HCT116 (cell line): ENCODE measurements around the gene CDH24. TPM values are rescaled to one million over a fixed set of nuclear protein-coding genes. Genes with fewer than 3 reads are reported as not detected.

ENCODE experiments used
- ATAC-seq: fragments of 200-7000 bp; cut with Tn5 transposase; 2 replicates; pipeline ENCODE4 v1.9.1; 2020; ENCODE audit warnings: mild to moderate bottlenecking, moderate library complexity
- BruUV-seq: library from RNA; stranded (reverse); fragments of 400-500 nt; replicated peaks from 2 replicates; lab custom pipeline; 2021; lab: Mats Ljungman, UMichigan
- CTCF ChIA-PET: fragments of 300-600 bp; sonication (Branson Sonifier 250); formaldehyde crosslinking; loops from one replicate; lab custom pipeline; 2021; ENCODE audit warnings: antibody characterized with exemption; lab: Charles Lee
- POLR2A ChIA-PET: fragments of 300-600, 350-600 bp; sonication (Branson Sonifier 250); formaldehyde crosslinking; loops from one replicate; lab custom pipeline; 2021; ENCODE audit warnings: antibody characterized with exemption; lab: Charles Lee
- RAD21 ChIA-PET, 2 experiments: fragments of 300-600 bp; sonication (Branson Sonifier 250); formaldehyde crosslinking; loops; one replicate each; lab custom pipeline; 2023; ENCODE audit warnings: low total read pairs in 2 of 2; ENCODE audit not compliant: uncharacterized antibody in 2 of 2, unreplicated experiment in 2 of 2, low non-redundant PET in 1 of 2; lab: Charles Lee
- DNase-seq: peaks from one replicate; pipeline ENCODE4 v3.0.0-alpha.2; 2010; ENCODE audit warnings: low read depth, low spot score
- H2AFZ ChIP-seq: fragments of 200-600 bp; shearing (Covaris generic), sonication (generic); 2 replicates; pipeline ENCODE4 v1.6.1; 2017; ENCODE audit warnings: low read depth, mixed run types, mixed read lengths, antibody characterized with exemption, low read length; ENCODE audit not compliant: poor library complexity, severe bottlenecking
- H3K27ac ChIP-seq: 2 replicates; pipeline ENCODE4 v1.5.1; 2012; ENCODE audit warnings: low read depth, low read length
- H3K27me3 ChIP-seq: fragments of 200-600 bp; sonication (generic); 2 replicates; pipeline ENCODE4 v1.6.1; 2016; ENCODE audit warnings: mixed run types, low read length, mixed read lengths; ENCODE audit not compliant: insufficient read depth
- H3K36me3 ChIP-seq, 2 experiments: fragments of 200-500 bp in 1 of 2; fragments of 200-600 bp in 1 of 2; sonication (Bioruptor generic) in 1 of 2; sonication (generic) in 1 of 2; 2 replicates each; pipeline versions ENCODE4 v1.5.1 to v1.6.1; 2014 to 2016; ENCODE audit warnings: low read length in 2 of 2, inconsistent platforms in 1 of 2, mixed read lengths in 1 of 2, mixed run types in 1 of 2; ENCODE audit not compliant: insufficient read depth in 2 of 2, control insufficient read depth in 1 of 2
- H3K4me1 ChIP-seq, 2 experiments: fragments of 200-600 bp in 1 of 2; sonication (generic) in 1 of 2; 2 replicates each; pipeline versions ENCODE4 v1.5.1 to v1.6.1; 2012 to 2017; ENCODE audit warnings: low read length in 2 of 2, inconsistent platforms in 1 of 2, mild to moderate bottlenecking in 1 of 2, mixed read lengths in 1 of 2, mixed run types in 1 of 2, moderate library complexity in 1 of 2; ENCODE audit not compliant: insufficient read depth in 2 of 2, control insufficient read depth in 1 of 2
- H3K4me2 ChIP-seq: fragments of 200-600 bp; sonication (generic); 2 replicates; pipeline ENCODE4 v1.6.1; 2017; ENCODE audit warnings: mixed run types, low read length, mixed read lengths
- H3K4me3 ChIP-seq, 2 experiments: fragments of 200-600 bp in 1 of 2; sonication (generic) in 1 of 2; replicated peaks in 1 of 2; 2 replicates each; pipeline ENCODE4 v1.5.1; 2011 to 2016; ENCODE audit warnings: low read length in 2 of 2, control low read depth in 1 of 2, low read depth in 1 of 2, mild to moderate bottlenecking in 1 of 2, mixed read lengths in 1 of 2, mixed run types in 1 of 2
- H3K79me2 ChIP-seq: fragments of 200-600 bp; sonication (generic); 2 replicates; pipeline ENCODE4 v1.6.1; 2017; ENCODE audit warnings: mild to moderate bottlenecking, mixed run types, low read length, moderate library complexity, mixed read lengths; ENCODE audit not compliant: insufficient read depth
- H3K9ac ChIP-seq: fragments of 200-600 bp; sonication (generic); 2 replicates; pipeline ENCODE4 v1.6.1; 2016; ENCODE audit warnings: low read length, mixed read lengths
- H3K9me2 ChIP-seq: fragments of 200-600 bp; sonication (generic), shearing (Covaris generic); 2 replicates; pipeline ENCODE4 v1.6.1; 2017; ENCODE audit warnings: mixed run types, mild to moderate bottlenecking, moderate library complexity; ENCODE audit not compliant: insufficient read depth
- H3K9me3 ChIP-seq, 2 experiments: fragments of 200-500 bp in 1 of 2; fragments of 200-600 bp in 1 of 2; sonication (Bioruptor generic) in 1 of 2; sonication (generic) in 1 of 2; 2 replicates each; pipeline ENCODE4 v1.6.1; 2014 to 2017; ENCODE audit warnings: low read length in 2 of 2, mixed read lengths in 2 of 2, inconsistent platforms in 1 of 2, low read depth in 1 of 2, mild to moderate bottlenecking in 1 of 2, mixed run types in 1 of 2, moderate library complexity in 1 of 2; ENCODE audit not compliant: control insufficient read depth in 1 of 2, insufficient read depth in 1 of 2
- H4K20me1 ChIP-seq: fragments of 200-600 bp; sonication (generic), shearing (Covaris generic); 2 replicates; pipeline ENCODE4 v1.6.1; 2017; ENCODE audit warnings: mixed run types, mild to moderate bottlenecking, moderate library complexity; ENCODE audit not compliant: insufficient read depth
- EGR1 ChIP-seq: IDR thresholded peaks from 2 replicates; pipeline ENCODE4 v1.6.1; 2012; ENCODE audit warnings: low read depth
- FOSL1 ChIP-seq: IDR thresholded peaks from 2 replicates; pipeline ENCODE4 v1.6.1; 2012; ENCODE audit warnings: low read depth
- MAX ChIP-seq: IDR thresholded peaks from 2 replicates; pipeline ENCODE4 v1.6.1; 2012
- POLR2A ChIP-seq: IDR thresholded peaks from 2 replicates; pipeline ENCODE4 v1.7.0; 2011; ENCODE audit warnings: borderline replicate concordance; ENCODE audit not compliant: insufficient read depth, insufficient read length; ENCODE audit errors: extremely low read depth
- POLR2AphosphoS5 ChIP-seq: IDR thresholded peaks from 2 replicates; pipeline ENCODE4 v1.6.1; 2011; ENCODE audit warnings: mild to moderate bottlenecking, low read depth, low read length, moderate library complexity
- RAD21 ChIP-seq: IDR thresholded peaks from 2 replicates; pipeline ENCODE4 v1.6.1; 2012; ENCODE audit warnings: low read depth, mild to moderate bottlenecking
- REST ChIP-seq: IDR thresholded peaks from 2 replicates; pipeline ENCODE4 v1.6.1; 2012; ENCODE audit warnings: low read depth
- SIN3A ChIP-seq: IDR thresholded peaks from 2 replicates; pipeline ENCODE4 v1.6.1; 2012; ENCODE audit warnings: low read depth
- SP1 ChIP-seq: IDR thresholded peaks from 2 replicates; pipeline ENCODE4 v1.6.1; 2012; ENCODE audit warnings: low read depth
- TCF7L2 ChIP-seq: IDR thresholded peaks from 2 replicates; pipeline ENCODE4 v1.7.0; 2011; ENCODE audit warnings: borderline replicate concordance, inconsistent platforms; ENCODE audit not compliant: insufficient read depth, insufficient read length; ENCODE audit errors: extremely low read depth
- YY1 ChIP-seq: IDR thresholded peaks from 2 replicates; pipeline ENCODE4 v1.6.1; 2011; ENCODE audit warnings: low read length, low read depth, moderate library complexity, mild to moderate bottlenecking; ENCODE audit not compliant: insufficient replicate concordance; ENCODE audit errors: extremely low read depth
- intact Hi-C: fragments of 100-400 bp; cut with micrococcal nuclease; formaldehyde crosslinking; loops from 2 replicates; pipeline ENCODE4 v1.10.0; 2022
- total RNA-seq: library from RNA; stranded (reverse); gene quantifications from one replicate; pipeline ENCODE4 v1.2.1, GENCODE V29; 2021; ENCODE audit not compliant: unreplicated experiment

CDH24 gene
- total RNA-seq, 1 experiment from 2014 or later = 19.3 TPM

- intact Hi-C loops = loop anchor here (5.0 kb wide), 1 partner anchor 51 kb away; the partner anchor contains the start of gene CDH24
- TF ChIP-seq YY1 (peak; percentile 88), EGR1 (peak; percentile 88), SP1 (peak; percentile 95), POLR2AphosphoS5 (peak; percentile 97), FOSL1 (peak; percentile 39; the same call in 1 of the 2 replicates), REST (no peak), SIN3A (peak; percentile 59; the same call in 1 of the 2 replicates), POLR2A (peak; percentile 94), RAD21 (no peak), TCF7L2 (peak; percentile 59), MAX (peak; percentile 93)
- peak; percentile 93 for ATAC-seq
- POLR2A ChIA-PET = interaction anchor here (0.7 to 2.2 kb wide), 17 partner anchors 10 to 241 kb away, joined by 3 to 18 read pairs (median 5); partner anchors contain the start of genes ACIN1, AJUBA, C14orf119 and OXA1L
- Histone ChIP-seq H3K27ac (peak overlapping the region; percentile 97), H2AFZ (peak overlapping the region; percentile 62), H3K4me2 (peak overlapping the region; percentile 89), H3K9me2 (no peaks in the 10 kb centered on the region), H3K27me3 (no peaks in the 10 kb centered on the region), H3K4me1 (peaks cover 23 to 60% of the 10 kb centered on the region in 2 experiments), H3K9ac (peak overlapping the region; percentile 83), H4K20me1 (no peaks in the 10 kb centered on the region), H3K4me3 (peak overlapping the region; percentile 64 to 71), H3K9me3 (no peaks in the 10 kb centered on the region), H3K36me3 (no peaks in the 10 kb centered on the region), H3K79me2 (no peaks in the 10 kb centered on the region)
- CTCF ChIA-PET = interaction anchor here (0.6 to 3.6 kb wide), 12 partner anchors 12 to 293 kb away, joined by 3 to 52 read pairs (median 7); partner anchors contain the start of gene AJUBA
- peak; percentile 96 for DNase-seq
- RAD21 ChIA-PET = interaction anchor here in 1 of 2 experiments (0.9 to 1.2 kb wide), 2 partner anchors 11 to 20 kb away, joined by 3 to 6 read pairs; no protein-coding TSS in a partner anchor
- TSS peak; percentile 9 for BruUV-seq
Observed at GRCh38 chr14:23006544-23007419, 50.5 kb downstream of the CDH24 start.
